HT-29 (cell line): ENCODE results near the gene SLC22A17. TPM values are rescaled to one million over a fixed set of nuclear protein-coding genes. Genes with fewer than 3 reads are reported as not detected.

Experiments used
- DNase-seq: peaks from one replicate; pipeline ENCODE4 v3.0.0-alpha.2; 2015; ENCODE audit warnings: low spot score
- total RNA-seq: library from RNA; depleted of rRNA; stranded (reverse); fragments of >200 nt; shearing (Covaris generic); gene quantifications from 2 replicates; pipeline ENCODE4 v1.2.3, GENCODE V29; 2014

The SLC22A17 gene
- total RNA-seq, 1 experiment from 2014 or later, result not detected

- DNase-seq, result no peak
These were observed 11.7 kb upstream of the SLC22A17 start for GRCh38 chr14:23364164-23365035.

GRCh38 chr14:23362200-23362599 is 9.5 kb upstream of the SLC22A17 start:
- DNase-seq, result peak; percentile 4

- DNase-seq, result no peak
These were observed 9.1 kb upstream of the SLC22A17 start for GRCh38 chr14:23361763-23362162.

GRCh38 chr14:23361320-23361719 is 8.6 kb upstream of the SLC22A17 start:
- DNase-seq, result no peak

- no peak for DNase-seq
These were observed 7.8 kb upstream of the SLC22A17 start for GRCh38 chr14:23360496-23360895.

- DNase-seq, result no peak
These were observed 7.2 kb upstream of the SLC22A17 start for GRCh38 chr14:23359722-23360447.

- no peak for DNase-seq
These were observed 6.5 kb upstream of the SLC22A17 start for GRCh38 chr14:23359167-23359626.

- no peak for DNase-seq
These were observed 6.0 kb upstream of the SLC22A17 start for GRCh38 chr14:23358553-23359166.

- no peak for DNase-seq
These were observed 5.4 kb upstream of the SLC22A17 start for GRCh38 chr14:23358042-23358441.

- DNase-seq, result no peak
These were observed 4.6 kb upstream of the SLC22A17 start for GRCh38 chr14:23357261-23357660.

GRCh38 chr14:23356662-23357061 is 4.0 kb upstream of the SLC22A17 start:
- no peak for DNase-seq

GRCh38 chr14:23355871-23356435 is 3.3 kb upstream of the SLC22A17 start:
- DNase-seq, result no peak

- no peak for DNase-seq
These were observed 2.3 kb upstream of the SLC22A17 start for GRCh38 chr14:23354990-23355389.

GRCh38 chr14:23353433-23353780 is 720 bp upstream of the SLC22A17 start:
- DNase-seq, result no peak

- DNase-seq, result no peak
These were observed 794 bp downstream of the SLC22A17 start for GRCh38 chr14:23351681-23352505.

- no peak for DNase-seq
These were observed 3.4 kb downstream of the SLC22A17 start for GRCh38 chr14:23349156-23349845.

GRCh38 chr14:23348297-23348655 is 4.4 kb downstream of the SLC22A17 start:
- no peak for DNase-seq

GRCh38 chr14:23347406-23348296 is 5.0 kb downstream of the SLC22A17 start:
- no peak for DNase-seq

- DNase-seq, result no peak
These were observed 5.8 kb downstream of the SLC22A17 start for GRCh38 chr14:23346693-23347405.
